ENCODE results near the gene EGFL7. TPM values are rescaled to one million over a fixed set of nuclear protein-coding genes. Genes with fewer than 3 reads are reported as not detected.

Gene EGFL7
- total RNA-seq, 5 donors from 2014 or later (not counting 1 experiment from before 2014, with no cell fraction given): 0.43 to 1.9 (median 1.1) TPM

GRCh38 chr9:136656183-136656738 is 6.5 kb upstream of the EGFL7 start:
- H3K36me3 ChIP-seq (ENCODE audit: control insufficient read depth in 2 of 2, extremely low read depth in 1 of 2, insufficient read depth in 1 of 2, low read length in 1 of 2): no peaks in the 10 kb centered on the region
- Mint-ChIP-seq H3K27ac (no peak overlapping the region), H3K27me3 (peaks cover 19 to 57% of the 10 kb centered on the region in 2 donors), H3K4me1 (peaks cover 12 to 16% (median 16%) of the 10 kb centered on the region in 3 donors), H3K4me3 (no peak overlapping the region), H3K9me3 (no peaks in the 10 kb centered on the region), H3K36me3 (no peaks in the 10 kb centered on the region)
- no peak for DNase-seq
- ATAC-seq (replicated peaks in 1 of 4): no peak
- no peaks in the 10 kb centered on the region for H3K9me3 ChIP-seq
- no peak overlapping the region for H3K4me3 ChIP-seq (ENCODE audit: control insufficient read depth in 1 of 2, extremely low read depth in 1 of 2, low read length in 1 of 2)
- POLR2A ChIA-PET: no interaction called here
- peaks cover 3 to 43% of the 10 kb centered on the region in 2 experiments for H3K4me1 ChIP-seq (ENCODE audit: control insufficient read depth in 1 of 2, extremely low read depth in 1 of 2, insufficient read depth in 2 of 2, low read length in 2 of 2)
- no peak overlapping the region for H3K27ac ChIP-seq (ENCODE audit: low read length)
- 30% methylated on average over 7 of the region's 11 CpGs for WGBS (ENCODE audit: insufficient coverage)
- H3K27me3 ChIP-seq (replicated peaks in 1 of 2; ENCODE audit: control insufficient read depth in 2 of 2, extremely low read depth in 1 of 2, insufficient read depth in 2 of 2, low read length in 1 of 2): peaks cover 0 to 93% of the 10 kb centered on the region in 2 experiments
- CTCF ChIA-PET: no interaction called here

- 20% methylated on average over 37 of the region's 37 CpGs for WGBS (ENCODE audit: insufficient coverage)
- Histone ChIP-seq H3K9me3 (no peaks in the 10 kb centered on the region), H3K4me3 (ENCODE audit: control insufficient read depth in 1 of 2, extremely low read depth in 1 of 2, low read length in 1 of 2) (no peak overlapping the region), H3K27me3 (replicated peaks in 1 of 2; ENCODE audit: control insufficient read depth in 2 of 2, extremely low read depth in 1 of 2, insufficient read depth in 2 of 2, low read length in 1 of 2) (peaks cover 0 to 98% of the 10 kb centered on the region in 2 experiments), H3K27ac (ENCODE audit: low read length) (no peak overlapping the region), H3K36me3 (ENCODE audit: control insufficient read depth in 2 of 2, extremely low read depth in 1 of 2, insufficient read depth in 1 of 2, low read length in 1 of 2) (no peaks in the 10 kb centered on the region), H3K4me1 (ENCODE audit: control insufficient read depth in 1 of 2, extremely low read depth in 1 of 2, insufficient read depth in 2 of 2, low read length in 2 of 2) (peaks cover 3 to 43% of the 10 kb centered on the region in 2 experiments)
- DNase-seq (no peak), ATAC-seq (replicated peaks in 1 of 4) (peak in 1 of 4 experiments; percentile 35)
- Mint-ChIP-seq H3K4me1 (peaks cover 12 to 16% (median 16%) of the 10 kb centered on the region in 3 donors), H3K27me3 (peaks cover 17 to 54% of the 10 kb centered on the region in 2 donors), H3K27ac (no peak overlapping the region), H3K4me3 (no peak overlapping the region), H3K9me3 (no peaks in the 10 kb centered on the region), H3K36me3 (no peaks in the 10 kb centered on the region)
- POLR2A ChIA-PET: no interaction called here
- CTCF ChIA-PET: no interaction called here
These were observed 5.7 kb upstream of the EGFL7 start for GRCh38 chr9:136656795-136657611.

- DNase-seq (no peak), ATAC-seq (replicated peaks in 1 of 4) (peak in 1 of 4 experiments; percentile 25)
- Histone ChIP-seq H3K36me3 (ENCODE audit: control insufficient read depth in 2 of 2, extremely low read depth in 1 of 2, insufficient read depth in 1 of 2, low read length in 1 of 2) (no peaks in the 10 kb centered on the region), H3K4me3 (ENCODE audit: control insufficient read depth in 1 of 2, extremely low read depth in 1 of 2, low read length in 1 of 2) (no peak overlapping the region), H3K27me3 (replicated peaks in 1 of 2; ENCODE audit: control insufficient read depth in 2 of 2, extremely low read depth in 1 of 2, insufficient read depth in 2 of 2, low read length in 1 of 2) (peaks cover 0 to 100% of the 10 kb centered on the region in 2 experiments), H3K27ac (ENCODE audit: low read length) (no peak overlapping the region), H3K9me3 (no peaks in the 10 kb centered on the region), H3K4me1 (ENCODE audit: control insufficient read depth in 1 of 2, extremely low read depth in 1 of 2, insufficient read depth in 2 of 2, low read length in 2 of 2) (peaks cover 3 to 43% of the 10 kb centered on the region in 2 experiments)
- 16% methylated on average over 27 of the region's 31 CpGs for WGBS (ENCODE audit: insufficient coverage)
- POLR2A ChIA-PET: no interaction called here
- Mint-ChIP-seq H3K27me3 (peaks cover 10 to 51% of the 10 kb centered on the region in 2 donors), H3K27ac (peak overlapping the region in 1 of 2 donors; percentile 64), H3K9me3 (no peaks in the 10 kb centered on the region), H3K36me3 (no peaks in the 10 kb centered on the region), H3K4me3 (peak overlapping the region in 2 of 3 donors; percentile 49 to 60), H3K4me1 (peaks cover 12 to 16% (median 16%) of the 10 kb centered on the region in 3 donors)
- CTCF ChIA-PET: no interaction called here
These were observed 4.5 kb upstream of the EGFL7 start for GRCh38 chr9:136657974-136658848.

GRCh38 chr9:136658849-136659535 is 3.7 kb upstream of the EGFL7 start:
- WGBS (ENCODE audit: insufficient coverage): 3% methylated on average over 25 of the region's 37 CpGs
- H3K9me3 Mint-ChIP-seq: no peaks in the 10 kb centered on the region
- no peaks in the 10 kb centered on the region for H3K9me3 ChIP-seq
- no peak overlapping the region for H3K27ac ChIP-seq (ENCODE audit: low read length)
- peaks cover 3 to 43% of the 10 kb centered on the region in 2 experiments for H3K4me1 ChIP-seq (ENCODE audit: control insufficient read depth in 1 of 2, extremely low read depth in 1 of 2, insufficient read depth in 2 of 2, low read length in 2 of 2)
- peak; percentile 56 to 71 (median 64) for ATAC-seq (replicated peaks in 1 of 4)
- no peak overlapping the region for H3K4me3 ChIP-seq (ENCODE audit: control insufficient read depth in 1 of 2, extremely low read depth in 1 of 2, low read length in 1 of 2)
- peaks cover 10 to 55% of the 10 kb centered on the region in 2 donors for H3K27me3 Mint-ChIP-seq
- POLR2A ChIA-PET: no interaction called here
- CTCF ChIA-PET: no interaction called here
- peak overlapping the region in 2 of 3 donors; percentile 49 to 60 for H3K4me3 Mint-ChIP-seq
- peaks cover 12 to 16% (median 16%) of the 10 kb centered on the region in 3 donors for H3K4me1 Mint-ChIP-seq
- DNase-seq: peak in 4 of 35 experiments; percentile 19 to 45 (median 28)
- peaks cover 0 to 100% of the 10 kb centered on the region in 2 experiments for H3K27me3 ChIP-seq (replicated peaks in 1 of 2; ENCODE audit: control insufficient read depth in 2 of 2, extremely low read depth in 1 of 2, insufficient read depth in 2 of 2, low read length in 1 of 2)
- no peaks in the 10 kb centered on the region for H3K36me3 Mint-ChIP-seq
- peak overlapping the region in 1 of 2 donors; percentile 27 for H3K27ac Mint-ChIP-seq
- H3K36me3 ChIP-seq (ENCODE audit: control insufficient read depth in 2 of 2, extremely low read depth in 1 of 2, insufficient read depth in 1 of 2, low read length in 1 of 2): no peaks in the 10 kb centered on the region

GRCh38 chr9:136659861-136660784 is 2.6 kb upstream of the EGFL7 start:
- H3K4me3 ChIP-seq (ENCODE audit: control insufficient read depth in 1 of 2, extremely low read depth in 1 of 2, low read length in 1 of 2): no peak overlapping the region
- H3K9me3 ChIP-seq: no peaks in the 10 kb centered on the region
- POLR2A ChIA-PET: no interaction called here
- H3K27me3 Mint-ChIP-seq: peaks cover 10 to 56% of the 10 kb centered on the region in 2 donors
- no peak overlapping the region for H3K4me3 Mint-ChIP-seq
- no peak for DNase-seq
- H3K4me1 Mint-ChIP-seq: peaks cover 15 to 21% (median 18%) of the 10 kb centered on the region in 3 donors
- ATAC-seq (replicated peaks in 1 of 4): no peak
- H3K4me1 ChIP-seq (ENCODE audit: control insufficient read depth in 1 of 2, extremely low read depth in 1 of 2, insufficient read depth in 2 of 2, low read length in 2 of 2): peaks cover 3 to 47% of the 10 kb centered on the region in 2 experiments
- no peak overlapping the region for H3K27ac ChIP-seq (ENCODE audit: low read length)
- CTCF ChIA-PET: no interaction called here
- H3K36me3 ChIP-seq (ENCODE audit: control insufficient read depth in 2 of 2, extremely low read depth in 1 of 2, insufficient read depth in 1 of 2, low read length in 1 of 2): no peaks in the 10 kb centered on the region
- no peak overlapping the region for H3K27ac Mint-ChIP-seq
- no peaks in the 10 kb centered on the region for H3K9me3 Mint-ChIP-seq
- peaks cover 0 to 100% of the 10 kb centered on the region in 2 experiments for H3K27me3 ChIP-seq (replicated peaks in 1 of 2; ENCODE audit: control insufficient read depth in 2 of 2, extremely low read depth in 1 of 2, insufficient read depth in 2 of 2, low read length in 1 of 2)
- 59% methylated on average over 13 of the region's 21 CpGs for WGBS (ENCODE audit: insufficient coverage)
- no peaks in the 10 kb centered on the region for H3K36me3 Mint-ChIP-seq

Measured in T-cell (primary cell).